ENCODE data around the gene C4orf50.

C4orf50 gene

DNA sequence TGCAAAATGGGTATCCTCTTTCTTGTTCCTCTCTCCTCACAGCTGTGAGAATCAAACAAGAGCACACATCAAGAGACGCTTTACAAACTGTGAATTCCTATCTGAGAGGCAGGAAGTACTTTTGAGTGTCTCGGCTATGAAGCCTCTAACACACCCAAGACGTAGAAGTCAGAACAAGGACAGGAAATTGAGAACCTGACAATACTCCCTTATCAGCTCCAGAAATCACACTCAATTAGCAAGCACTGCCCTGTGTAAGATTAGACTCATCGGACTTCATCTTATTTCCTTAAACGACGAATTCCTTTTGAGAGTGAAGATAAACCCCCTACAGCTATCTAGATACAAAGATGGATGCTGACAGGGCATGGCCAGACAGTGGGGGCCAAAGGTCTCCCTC is 74.7 kb downstream of the C4orf50 start:
- no peak for DNase-seq (ENCODE audit: low spot score)

DNA sequence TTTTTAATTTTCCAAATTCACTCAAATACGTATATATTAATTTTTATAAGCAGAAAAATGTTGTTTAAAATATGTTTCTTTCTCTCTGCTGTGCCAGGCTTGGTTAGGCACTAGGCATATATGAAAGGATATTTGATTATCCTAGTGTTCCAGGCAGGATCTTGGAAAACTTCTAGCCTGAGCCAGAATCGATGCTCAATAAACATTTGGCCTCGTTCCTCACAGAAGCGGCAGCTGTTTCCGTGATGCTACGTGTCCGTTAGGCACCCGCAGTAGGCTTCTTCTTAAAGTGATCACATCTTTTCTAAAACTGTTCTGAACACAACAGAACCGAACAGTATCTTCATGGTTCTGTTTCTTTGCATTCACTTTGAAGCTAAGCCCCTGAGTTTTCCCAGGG is 75.3 kb downstream of the C4orf50 start:
- DNase-seq (ENCODE audit: low spot score), result no peak

GRCh38 chr4:5941601-5942000 is 76.6 kb downstream of the C4orf50 start:
- no peak for DNase-seq (ENCODE audit: low spot score)

DNA sequence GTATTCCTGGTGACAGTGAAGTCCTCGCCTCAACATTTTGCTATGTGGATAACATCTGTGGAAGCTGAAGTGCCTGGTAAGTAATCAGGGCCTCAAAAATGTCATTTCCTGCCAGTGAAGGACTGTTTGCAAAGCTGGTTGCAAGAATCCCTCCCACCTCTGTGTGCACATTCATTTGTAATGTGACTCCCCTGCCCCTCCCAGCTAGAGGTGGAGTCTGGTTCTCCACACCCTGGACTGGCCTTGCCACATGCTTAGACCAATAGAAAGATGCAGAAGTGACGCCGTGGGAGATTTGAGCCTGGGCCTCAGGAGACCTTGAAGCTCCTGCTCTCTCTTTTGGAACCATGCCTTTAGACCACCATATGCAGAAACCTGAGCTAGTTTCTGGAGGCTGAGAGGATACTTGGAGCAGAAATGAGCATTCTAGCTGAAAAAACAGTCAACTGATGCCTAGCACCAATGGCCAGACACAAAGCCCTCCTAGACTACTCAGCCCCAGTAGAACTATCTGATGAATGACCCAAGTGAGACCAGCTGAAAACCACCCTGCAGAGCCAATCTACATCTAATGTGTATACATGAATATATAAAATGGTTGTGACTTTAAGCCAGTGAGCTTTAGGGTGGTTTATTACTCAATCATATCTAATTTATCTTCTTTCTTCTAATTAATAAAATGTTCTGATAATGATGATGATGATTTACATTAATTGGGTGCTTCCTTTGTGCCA is 77.6 kb downstream of the C4orf50 start:
- DNase-seq (ENCODE audit: low spot score), result no peak

DNA sequence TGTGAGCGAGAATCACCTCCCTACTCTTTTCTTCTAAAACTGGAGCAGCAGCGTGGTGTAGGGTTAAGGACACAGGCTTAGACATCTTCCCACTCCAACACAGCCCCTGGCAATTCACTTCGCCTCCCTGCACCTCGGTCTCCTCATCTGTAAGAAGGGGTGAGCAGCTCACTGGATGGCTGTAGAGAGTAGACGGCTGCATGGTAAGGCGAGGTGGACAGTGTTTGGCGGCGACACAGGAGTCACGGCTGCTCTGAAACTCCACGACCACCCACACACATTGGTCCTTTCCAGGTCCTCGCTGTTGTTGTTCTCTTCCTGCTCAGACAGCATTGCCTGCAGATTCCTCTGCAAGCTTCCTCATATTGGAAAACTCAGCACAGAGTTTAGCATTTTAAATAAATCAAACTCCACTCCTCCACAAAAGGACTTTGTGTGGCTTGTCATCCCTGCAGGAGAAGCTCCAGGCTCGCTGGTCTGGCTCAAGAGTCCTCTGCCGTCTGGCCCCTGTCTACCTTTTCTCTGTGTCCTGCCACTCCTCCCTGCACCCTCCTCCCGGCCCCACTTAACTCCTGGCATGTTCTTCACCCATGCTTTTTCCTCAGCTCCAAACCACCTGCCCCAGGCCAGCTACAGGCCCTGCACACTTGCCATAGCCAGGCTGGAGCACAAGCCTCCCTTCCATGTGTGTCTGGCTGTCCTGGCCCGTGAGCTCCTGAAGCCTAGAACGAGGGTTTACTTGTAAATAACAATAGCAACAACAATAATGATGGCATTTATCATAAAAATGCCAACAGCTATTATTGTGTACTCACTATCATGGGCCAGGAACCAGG is 84.0 kb downstream of the C4orf50 start:
- DNase-seq (ENCODE audit: low spot score), result no peak

DNA sequence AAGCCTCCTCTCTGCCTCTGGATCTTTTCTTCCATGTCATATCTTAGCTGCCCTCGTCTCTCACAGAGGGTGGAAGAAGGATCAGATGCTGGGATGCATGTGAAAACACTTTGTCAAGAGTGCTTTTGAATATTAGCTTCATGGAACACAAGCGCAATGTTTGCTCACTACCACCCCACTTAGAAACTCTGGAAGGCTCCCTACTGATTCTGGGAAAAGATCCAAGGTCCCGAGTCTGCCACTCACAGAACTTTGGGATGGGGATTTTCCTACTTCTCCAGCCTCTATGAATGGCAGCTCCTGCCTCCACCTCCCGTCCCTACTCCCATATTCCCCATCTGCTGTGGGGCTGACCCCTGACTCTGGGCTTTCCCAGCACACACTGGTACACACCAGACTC is 85.1 kb downstream of the C4orf50 start:
- no peak for DNase-seq (ENCODE audit: low spot score)

DNA sequence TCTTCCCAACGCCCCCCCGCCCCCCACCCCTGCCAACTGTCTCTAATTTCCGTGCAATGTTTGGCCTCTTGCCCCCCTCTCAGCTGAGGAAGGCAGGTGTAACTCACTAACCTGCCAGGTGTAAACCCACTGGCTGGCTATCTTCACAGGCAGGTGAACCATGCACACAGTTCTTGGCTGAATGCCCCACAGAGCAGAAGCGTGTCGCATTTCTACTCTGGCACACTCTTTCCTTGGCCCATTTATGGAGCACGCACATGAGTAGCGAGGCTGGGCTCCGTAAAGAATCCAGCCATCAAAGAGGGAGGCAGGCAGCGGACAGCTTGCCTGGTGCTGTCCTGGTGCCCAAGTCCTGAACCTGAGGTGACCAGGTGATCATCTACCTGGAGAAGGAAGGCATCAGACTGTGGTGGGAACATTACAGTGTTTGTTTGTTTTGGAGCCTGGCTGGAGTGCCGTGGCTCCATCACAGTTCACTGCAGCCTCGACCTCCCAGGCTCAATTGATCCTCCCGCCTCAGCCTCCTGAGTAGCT is 86.1 kb downstream of the C4orf50 start:
- DNase-seq (ENCODE audit: low spot score), result no peak

- no peak for DNase-seq (ENCODE audit: low spot score)
Measured at GRCh38 chr4:5931526-5931925, 86.7 kb downstream of the C4orf50 start.

DNA sequence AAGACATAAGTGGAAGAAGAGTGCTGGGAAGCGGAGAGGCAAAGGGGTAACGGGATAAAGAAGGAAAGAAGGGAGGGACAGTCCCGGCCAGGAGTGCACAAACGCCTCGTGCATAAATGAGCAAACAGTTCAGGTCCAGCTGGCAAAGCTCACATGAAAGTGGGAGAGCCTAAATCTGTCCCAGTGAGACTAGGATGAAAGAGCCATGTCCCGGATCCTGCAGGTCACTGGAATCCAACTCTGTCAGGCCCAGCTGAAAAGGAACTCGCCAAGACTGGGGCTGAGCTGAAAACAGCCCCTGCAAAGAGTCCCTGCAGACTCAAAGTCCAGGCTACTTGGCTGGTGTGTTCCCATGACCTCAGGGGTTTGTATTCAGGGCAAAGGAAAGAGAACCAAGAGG is 87.4 kb downstream of the C4orf50 start:
- DNase-seq (ENCODE audit: low spot score), result no peak

DNA sequence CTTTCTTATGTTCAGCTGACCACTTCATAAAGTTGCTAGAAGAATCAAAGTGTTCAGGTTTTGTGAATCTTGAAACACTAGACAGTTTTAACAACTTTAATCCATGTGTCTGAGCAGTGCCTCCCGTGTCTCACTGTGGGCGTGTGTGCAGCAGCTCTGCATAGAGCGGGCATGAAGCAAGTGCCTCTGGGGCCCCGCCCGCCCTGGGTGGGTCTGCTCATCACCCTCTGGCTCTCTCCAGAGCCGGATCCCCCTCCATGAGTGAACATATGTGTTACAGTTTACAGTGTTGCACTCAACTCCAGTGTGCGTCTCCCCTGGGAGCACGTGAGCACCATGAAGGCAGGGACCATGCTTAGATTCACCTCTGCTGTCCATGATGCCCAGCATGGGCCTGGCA is 87.8 kb downstream of the C4orf50 start:
- DNase-seq (ENCODE audit: low spot score), result no peak

DNA sequence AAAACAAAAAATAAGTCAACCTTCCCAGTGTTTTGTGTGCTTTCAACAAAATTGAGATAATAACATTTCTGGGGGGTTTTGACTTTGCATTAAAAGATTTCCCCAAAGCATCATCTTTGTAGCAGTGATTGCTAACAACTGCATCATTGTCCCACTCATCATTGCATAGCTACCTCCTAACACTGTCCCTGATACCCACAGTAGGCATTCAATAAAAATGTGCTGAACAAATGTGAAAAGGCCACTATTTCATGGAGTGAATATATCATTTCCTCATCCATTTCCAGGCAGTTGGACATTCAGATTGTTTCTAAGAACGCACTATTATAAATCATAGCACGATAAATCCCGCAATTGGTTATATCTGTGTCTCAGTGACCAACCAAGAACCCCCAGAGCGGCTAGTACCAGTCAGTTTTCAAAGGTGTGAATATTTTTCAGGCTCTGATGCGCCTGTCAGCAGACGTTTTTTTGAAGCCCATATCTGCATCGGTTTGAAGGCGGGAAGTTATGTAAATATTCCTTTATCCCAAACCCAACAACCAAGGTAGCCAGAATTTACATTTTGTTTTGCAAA is 89.3 kb downstream of the C4orf50 start:
- DNase-seq (ENCODE audit: low spot score), result no peak

- DNase-seq (ENCODE audit: low spot score), result no peak
Measured at GRCh38 chr4:5928274-5928673, 90.0 kb downstream of the C4orf50 start.

GRCh38 chr4:5927747-5928146 is 90.5 kb downstream of the C4orf50 start:
- no peak for DNase-seq (ENCODE audit: low spot score)

DNA sequence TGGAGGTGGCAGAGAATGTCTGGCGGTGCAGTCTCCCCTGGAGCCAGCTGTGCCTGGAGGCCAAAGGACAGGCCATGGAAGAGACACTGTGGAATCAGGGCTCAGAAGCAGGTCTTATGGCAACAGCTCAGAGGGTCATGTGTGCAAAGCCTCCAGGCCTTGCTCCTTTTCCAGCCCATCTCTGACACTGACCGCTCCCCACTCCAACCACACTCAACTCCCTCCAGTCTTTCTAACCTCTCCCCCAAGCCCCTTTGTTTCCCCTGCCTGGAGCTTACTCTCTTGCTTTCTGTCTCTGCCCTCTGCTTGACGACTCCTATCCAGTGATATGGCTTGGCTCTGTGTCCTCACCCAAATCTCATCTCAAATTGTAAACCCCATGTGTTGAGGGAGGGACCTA is 91.1 kb downstream of the C4orf50 start:
- no peak for DNase-seq (ENCODE audit: low spot score)

- DNase-seq (ENCODE audit: low spot score), result no peak
Measured at GRCh38 chr4:5926598-5926997, 91.6 kb downstream of the C4orf50 start.

DNA sequence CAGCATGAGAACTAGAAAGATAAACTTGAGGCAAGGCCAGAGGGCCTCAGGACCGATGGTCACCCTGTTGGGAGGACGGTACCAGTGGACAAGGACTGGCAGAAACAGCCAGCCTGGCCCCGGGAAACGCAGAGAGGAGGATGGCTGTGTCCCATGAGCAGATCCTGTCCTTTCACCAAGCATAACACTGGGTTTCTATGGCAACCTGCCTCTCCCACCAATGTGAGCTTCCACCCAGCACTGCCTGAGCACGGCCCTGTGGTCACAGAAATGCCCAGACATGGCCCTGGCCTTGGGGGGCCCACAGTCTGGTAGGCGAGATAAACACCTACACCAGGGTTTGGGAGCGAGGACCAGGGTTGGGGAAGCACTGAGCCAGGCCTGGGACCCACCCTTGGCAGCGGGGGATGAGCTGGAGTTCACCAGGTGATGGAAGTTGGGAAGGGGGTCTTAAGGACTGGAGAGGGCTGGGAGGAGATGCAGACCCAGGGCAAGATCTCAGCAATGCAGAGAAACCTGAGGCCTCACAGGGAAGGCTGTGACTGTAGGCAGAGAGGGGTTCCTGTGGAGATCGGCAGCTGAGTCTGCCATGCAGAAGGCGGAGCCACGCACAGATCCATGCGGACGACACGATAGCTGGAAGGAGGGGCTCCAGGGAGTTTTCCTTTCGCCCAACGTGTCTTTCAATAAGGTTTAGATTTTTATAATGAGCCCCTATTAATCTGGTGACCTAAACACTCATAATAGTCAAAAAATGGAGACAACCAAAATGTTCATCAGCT is 92.6 kb downstream of the C4orf50 start:
- no peak for DNase-seq (ENCODE audit: low spot score)

- DNase-seq (ENCODE audit: low spot score), result no peak
Measured at GRCh38 chr4:5924461-5925125, 93.6 kb downstream of the C4orf50 start.

DNA sequence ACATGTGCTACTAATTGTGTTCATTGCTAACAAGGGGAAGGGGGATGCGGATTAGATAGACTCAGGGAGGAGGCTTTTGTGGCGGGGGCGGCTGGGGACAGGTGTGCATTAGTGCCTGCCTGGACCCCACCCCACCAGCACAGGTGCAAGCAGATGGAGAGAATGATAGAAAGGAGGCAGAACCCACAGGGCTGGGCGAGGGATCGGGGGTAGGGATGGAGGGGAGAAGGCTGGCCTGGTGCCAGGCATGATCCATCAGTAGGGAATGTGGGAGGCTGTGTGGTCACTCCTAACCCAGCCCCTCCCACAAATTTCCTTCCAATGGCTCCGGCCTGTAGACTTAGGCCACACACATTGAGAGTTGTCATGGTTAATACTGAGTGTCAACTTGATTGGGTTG is 94.9 kb downstream of the C4orf50 start:
- no peak for DNase-seq (ENCODE audit: low spot score)

GRCh38 chr4:5922556-5922955 is 95.7 kb downstream of the C4orf50 start:
- DNase-seq (ENCODE audit: low spot score), result no peak

GRCh38 chr4:5921981-5922380 is 96.2 kb downstream of the C4orf50 start:
- no peak for DNase-seq (ENCODE audit: low spot score)

GRCh38 chr4:5921101-5921980 is 96.9 kb downstream of the C4orf50 start:
- no peak for DNase-seq (ENCODE audit: low spot score)

Measured in AG20443 (cell line).